GM12874 (cell line): Measurements from ENCODE around the gene RARRES2.
A peak's percentile ranks its signal among the peaks of the same experiment; 100 is the strongest.

Source experiments
- CTCF ChIP-seq: IDR thresholded peaks from 2 replicates; pipeline ENCODE4 v1.5.1; 2011; ENCODE audit warnings: low read depth, mild to moderate bottlenecking, control low read depth, low read length, moderate library complexity; ENCODE audit not compliant: insufficient read depth

RARRES2 gene

GRCh38 chr7:150327308-150327707, 14.1 kb downstream of the RARRES2 start:
- TF ChIP-seq CTCF: no peak

GRCh38 chr7:150326657-150327268, 14.7 kb downstream of the RARRES2 start:
- TF ChIP-seq CTCF: no peak

GRCh38 chr7:150325901-150326300, 15.5 kb downstream of the RARRES2 start:
- no peak for TF ChIP-seq CTCF

GRCh38 chr7:150325110-150325611, 16.3 kb downstream of the RARRES2 start:
- no peak for TF ChIP-seq CTCF

- TF ChIP-seq CTCF: no peak
Measured at GRCh38 chr7:150324373-150324961, 17.0 kb downstream of the RARRES2 start.

- no peak for TF ChIP-seq CTCF
Measured at GRCh38 chr7:150323682-150324372, 17.6 kb downstream of the RARRES2 start.

GRCh38 chr7:150322833-150323681, 18.4 kb downstream of the RARRES2 start, which contains the start of the genes ACTR3C and LRRC61:
TSS of gene ACTR3C (minus strand) at chr7:150323545. CDS start at chr7:150295296, 28,249 bp downstream.
TSS of gene LRRC61 (plus strand) at chr7:150323355. CDS start at chr7:150336862, 13,507 bp downstream.
- peak; percentile 47 for TF ChIP-seq CTCF
